Activated B cell treated with CpG ODN at 0.5 μM for 24 hours (primary cell): ENCODE measurements around the gene SLC9C2. TPM values are rescaled to one million over a fixed set of nuclear protein-coding genes. Genes with fewer than 3 reads are reported as not detected.
"Not testable (repeated sequence)": the region's sequence is repeated elsewhere in the genome, so short reads cannot be mapped to it uniquely, and the experiment has no call there.

Experiments used
- ATAC-seq: fragments of 200-7000 bp; cut with Tn5 transposase; one replicate; pipeline ENCODE4 v1.10.0; 2021; ENCODE audit warnings: low read depth, mild to moderate bottlenecking, moderate library complexity
- CTCF ChIA-PET: fragments of 350-600 bp; sonication (Branson Sonifier 250); formaldehyde crosslinking; loops from one replicate; lab custom pipeline; 2021; ENCODE audit warnings: antibody characterized with exemption; lab: Charles Lee
- POLR2A ChIA-PET: fragments of 350-600 bp; sonication (Branson Sonifier 250); formaldehyde crosslinking; loops from one replicate; lab custom pipeline; 2021; ENCODE audit warnings: antibody characterized with exemption; lab: Charles Lee
- DNase-seq: peaks from one replicate; pipeline ENCODE4 v3.0.0; 2022
- H3K27ac Mint-ChIP-seq: one replicate; pipeline ENCODE4 v1.8.0; 2020; ENCODE audit warnings: mixed read lengths
- H3K27me3 Mint-ChIP-seq: one replicate; pipeline ENCODE4 v1.8.0; 2021; ENCODE audit warnings: mixed read lengths
- H3K36me3 Mint-ChIP-seq: one replicate; pipeline ENCODE4 v1.8.0; 2021; ENCODE audit warnings: low read depth, mixed read lengths
- H3K4me1 Mint-ChIP-seq: one replicate; pipeline ENCODE4 v1.8.0; 2021; ENCODE audit warnings: mixed read lengths
- H3K4me3 Mint-ChIP-seq: one replicate; pipeline ENCODE4 v1.8.0; 2020; ENCODE audit warnings: mild to moderate bottlenecking, mixed read lengths
- H3K9me3 Mint-ChIP-seq: one replicate; pipeline ENCODE4 v1.8.0; 2020; ENCODE audit warnings: mixed read lengths
- CTCF ChIP-seq: fragments of 200-600 bp; IDR thresholded peaks from one replicate; pipeline ENCODE4 v1.8.0; 2022; ENCODE audit warnings: antibody characterized with exemption, mild to moderate bottlenecking
- intact Hi-C: fragments of 100-400 bp; cut with micrococcal nuclease; formaldehyde crosslinking; loops from one replicate; pipeline ENCODE4 v1.15.1; 2024
- total RNA-seq: library from RNA; stranded (reverse); gene quantifications from 2 replicates; pipeline ENCODE4 v1.2.3, GENCODE V29; 2022

The SLC9C2 gene
- total RNA-seq, 1 donor from 2014 or later: not detected

GRCh38 chr1:173638043-173639021 is 35.5 kb upstream of the SLC9C2 start:
- H3K4me3 Mint-ChIP-seq: no peak overlapping the region
- ATAC-seq (no peak), DNase-seq (no peak)
- no peaks in the 10 kb centered on the region for H3K4me1 Mint-ChIP-seq
- H3K27me3 Mint-ChIP-seq: no peaks in the 10 kb centered on the region
- CTCF ChIA-PET: no interaction called here
- H3K27ac Mint-ChIP-seq: no peak overlapping the region
- intact Hi-C loops: no loop called here
- H3K36me3 Mint-ChIP-seq: no peaks in the 10 kb centered on the region
- POLR2A ChIA-PET: no interaction called here
- H3K9me3 Mint-ChIP-seq: peaks cover 8% of the 10 kb centered on the region
- TF ChIP-seq CTCF: no peak

- H3K4me1 Mint-ChIP-seq, intact Hi-C loops: not testable (repeated sequence)
These were observed 34.6 kb upstream of the SLC9C2 start for GRCh38 chr1:173637236-173638042.

GRCh38 chr1:173635116-173635515 is 32.2 kb upstream of the SLC9C2 start, which contains the start of gene TEX50:
Gene TEX50 (plus strand): TSS chr1:173635338. CDS start chr1:173635522, 184 bp downstream.
- ChIA-PET POLR2A (no interaction called here), CTCF (no interaction called here)
- TF ChIP-seq CTCF: no peak
- no peak within 1 kb of the TSS for H3K27ac Mint-ChIP-seq
- peaks cover 13% of the 10 kb centered on the region for H3K9me3 Mint-ChIP-seq
- H3K36me3 Mint-ChIP-seq: no peaks in the 10 kb centered on the region
- no peak for DNase-seq
- ATAC-seq: no peak
- H3K4me1 Mint-ChIP-seq: no peaks in the 10 kb centered on the region
- no peak within 1 kb of the TSS for H3K4me3 Mint-ChIP-seq
- peaks cover 5% of the 10 kb centered on the region for H3K27me3 Mint-ChIP-seq
- intact Hi-C loops: no loop called here

More at GRCh38 chr1:173637236-173638042, 34.6 kb upstream of the SLC9C2 start:
- H3K36me3 Mint-ChIP-seq, POLR2A ChIA-PET, ATAC-seq, H3K27ac Mint-ChIP-seq, H3K4me3 Mint-ChIP-seq, H3K27me3 Mint-ChIP-seq, DNase-seq, CTCF ChIA-PET: not testable (repeated sequence)
- H3K9me3 Mint-ChIP-seq: peaks cover 13% of the 10 kb centered on the region

- ChIA-PET POLR2A (no interaction called here), CTCF (no interaction called here)
- no peaks in the 10 kb centered on the region for H3K36me3 Mint-ChIP-seq
- H3K9me3 Mint-ChIP-seq: peaks cover 6% of the 10 kb centered on the region
- H3K27me3 Mint-ChIP-seq: peaks cover 7% of the 10 kb centered on the region
- no peak overlapping the region for H3K27ac Mint-ChIP-seq
- no peak for TF ChIP-seq CTCF
- no peak overlapping the region for H3K4me3 Mint-ChIP-seq
- DNase-seq (no peak), ATAC-seq (no peak)
- intact Hi-C loops: no loop called here
- no peaks in the 10 kb centered on the region for H3K4me1 Mint-ChIP-seq
These were observed 26.0 kb upstream of the SLC9C2 start for GRCh38 chr1:173628888-173629287.

- H3K9me3 Mint-ChIP-seq: peaks cover 2% of the 10 kb centered on the region
- no peaks in the 10 kb centered on the region for H3K36me3 Mint-ChIP-seq
- no peaks in the 10 kb centered on the region for H3K4me1 Mint-ChIP-seq
- ChIA-PET CTCF (no interaction called here), POLR2A (no interaction called here)
- no peak overlapping the region for H3K27ac Mint-ChIP-seq
- ATAC-seq (no peak), DNase-seq (no peak)
- H3K27me3 Mint-ChIP-seq: peaks cover 7% of the 10 kb centered on the region
- H3K4me3 Mint-ChIP-seq: no peak overlapping the region
- no peak for TF ChIP-seq CTCF
- intact Hi-C loops: no loop called here
These were observed 24.4 kb upstream of the SLC9C2 start for GRCh38 chr1:173627269-173627668.
